Measurements from ENCODE around the gene TENM4. TPM values are rescaled to one million over a fixed set of nuclear protein-coding genes. Genes with fewer than 3 reads are reported as not detected.

Gene TENM4
- polyA plus RNA-seq, 3 donors from 2014 or later: not detected

GRCh38 chr11:79264284-79264683 lies 176.5 kb downstream of the TENM4 start:
- no peak overlapping the region for H3K27ac Mint-ChIP-seq
- H3K9me3 Mint-ChIP-seq: peaks cover 0 to 6% (median 2%) of the 10 kb centered on the region in 6 donors
- H3K27me3 Mint-ChIP-seq (ENCODE audit: low read depth in 3 of 3): no peaks in the 10 kb centered on the region
- DNase-seq: no peak
- H3K36me3 Mint-ChIP-seq: no peaks in the 10 kb centered on the region
- no peak overlapping the region for H3K4me3 Mint-ChIP-seq
- H3K4me1 Mint-ChIP-seq: no peaks in the 10 kb centered on the region

- Mint-ChIP-seq H3K36me3 (no peaks in the 10 kb centered on the region), H3K9me3 (peaks cover 0 to 6% (median 3%) of the 10 kb centered on the region in 6 donors), H3K4me1 (no peaks in the 10 kb centered on the region), H3K27me3 (ENCODE audit: low read depth in 3 of 3) (no peaks in the 10 kb centered on the region), H3K4me3 (no peak overlapping the region), H3K27ac (no peak overlapping the region)
- no peak for DNase-seq
Measured at GRCh38 chr11:79263001-79263400, 177.8 kb downstream of the TENM4 start.

- Mint-ChIP-seq H3K9me3 (peaks cover 0 to 6% (median 4%) of the 10 kb centered on the region in 6 donors), H3K4me3 (no peak overlapping the region), H3K27ac (no peak overlapping the region), H3K4me1 (no peaks in the 10 kb centered on the region), H3K27me3 (ENCODE audit: low read depth in 3 of 3) (no peaks in the 10 kb centered on the region), H3K36me3 (no peaks in the 10 kb centered on the region)
- DNase-seq: no peak
Measured at GRCh38 chr11:79262221-79262620, 178.6 kb downstream of the TENM4 start.

DNA sequence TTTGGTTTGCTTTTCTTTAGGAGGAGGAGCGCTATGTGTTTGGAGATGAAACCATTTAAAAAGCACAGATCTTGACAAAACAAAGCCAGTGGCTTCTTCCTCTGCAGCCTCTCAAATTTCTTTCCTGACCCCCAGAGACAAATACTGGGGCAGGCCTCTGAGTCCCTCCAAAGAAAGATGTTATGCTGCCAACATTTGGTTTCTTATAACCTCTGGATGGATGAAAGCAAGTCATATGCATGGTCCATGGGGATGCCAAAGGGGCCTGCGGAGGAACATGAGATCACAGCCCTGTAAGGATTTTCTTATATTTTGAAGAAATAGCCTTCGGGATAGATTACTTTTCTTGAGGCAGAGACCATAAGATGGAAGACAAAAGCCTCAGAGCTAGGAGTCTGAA lies 179.1 kb downstream of the TENM4 start:
- DNase-seq: no peak
- no peaks in the 10 kb centered on the region for H3K36me3 Mint-ChIP-seq
- H3K4me1 Mint-ChIP-seq: no peaks in the 10 kb centered on the region
- H3K27ac Mint-ChIP-seq: no peak overlapping the region
- no peaks in the 10 kb centered on the region for H3K27me3 Mint-ChIP-seq (ENCODE audit: low read depth in 3 of 3)
- H3K9me3 Mint-ChIP-seq: peaks cover 0 to 6% (median 4%) of the 10 kb centered on the region in 6 donors
- H3K4me3 Mint-ChIP-seq: no peak overlapping the region

DNA sequence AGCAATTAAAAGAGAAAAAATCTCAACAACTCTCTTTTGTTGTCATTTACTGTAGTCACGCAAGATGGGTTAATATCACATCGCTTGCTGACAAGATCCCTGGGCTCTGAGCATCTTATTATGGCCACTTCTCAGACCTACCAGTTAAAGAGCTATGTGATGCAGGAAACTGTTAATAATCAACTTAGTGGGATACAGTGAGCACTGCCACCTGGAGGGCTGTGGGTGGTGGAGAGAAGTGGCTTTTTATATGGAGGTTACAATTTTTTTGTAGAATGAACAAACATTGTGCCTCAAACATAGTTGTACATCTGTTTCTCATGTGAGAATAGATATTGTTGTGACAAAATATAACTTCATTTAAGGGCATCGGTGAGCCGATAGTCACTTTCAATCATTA lies 181.0 kb downstream of the TENM4 start:
- Mint-ChIP-seq H3K4me3 (no peak overlapping the region), H3K9me3 (peaks cover 0 to 7% (median 4%) of the 10 kb centered on the region in 6 donors), H3K27me3 (ENCODE audit: low read depth in 3 of 3) (no peaks in the 10 kb centered on the region), H3K27ac (no peak overlapping the region), H3K4me1 (no peaks in the 10 kb centered on the region), H3K36me3 (no peaks in the 10 kb centered on the region)
- no peak for DNase-seq

DNA sequence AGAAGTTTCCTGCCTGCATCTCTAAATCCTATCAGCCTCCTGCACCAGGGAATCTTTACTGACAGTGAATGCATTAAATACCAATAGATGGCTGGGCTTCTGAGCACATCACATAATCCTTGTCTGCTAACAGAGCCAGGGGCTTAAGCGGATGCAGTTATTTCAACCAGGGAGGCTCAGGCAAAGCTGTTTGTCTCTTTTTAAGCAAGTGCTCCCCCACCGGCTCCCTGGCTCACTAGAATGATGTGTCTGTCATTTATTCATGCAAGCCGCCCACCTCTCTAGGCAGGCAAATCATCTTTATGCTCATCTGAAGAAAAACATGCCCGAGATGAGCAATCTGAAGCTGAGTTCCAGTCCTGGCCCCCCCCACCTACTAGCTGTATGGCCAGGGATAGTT lies 182.3 kb downstream of the TENM4 start:
- no peak for DNase-seq
- Mint-ChIP-seq H3K9me3 (peaks cover 0 to 12% (median 4%) of the 10 kb centered on the region in 6 donors), H3K36me3 (no peaks in the 10 kb centered on the region), H3K4me3 (no peak overlapping the region), H3K4me1 (no peaks in the 10 kb centered on the region), H3K27ac (no peak overlapping the region), H3K27me3 (ENCODE audit: low read depth in 3 of 3) (no peaks in the 10 kb centered on the region)

- Mint-ChIP-seq H3K27me3 (ENCODE audit: low read depth in 3 of 3) (peaks cover 0 to 1% (median 0%) of the 10 kb centered on the region in 3 donors), H3K9me3 (peaks cover 0 to 11% (median 5%) of the 10 kb centered on the region in 6 donors), H3K4me1 (no peaks in the 10 kb centered on the region), H3K4me3 (no peak overlapping the region), H3K27ac (no peak overlapping the region), H3K36me3 (no peaks in the 10 kb centered on the region)
- DNase-seq: no peak
Measured at GRCh38 chr11:79255965-79256364, 184.9 kb downstream of the TENM4 start.

GRCh38 chr11:79253280-79253679 lies 187.6 kb downstream of the TENM4 start:
- no peaks in the 10 kb centered on the region for H3K36me3 Mint-ChIP-seq
- H3K27ac Mint-ChIP-seq: no peak overlapping the region
- H3K9me3 Mint-ChIP-seq: peaks cover 0 to 8% (median 1%) of the 10 kb centered on the region in 6 donors
- no peak for DNase-seq
- no peak overlapping the region for H3K4me3 Mint-ChIP-seq
- no peaks in the 10 kb centered on the region for H3K4me1 Mint-ChIP-seq
- peaks cover 0 to 1% (median 0%) of the 10 kb centered on the region in 3 donors for H3K27me3 Mint-ChIP-seq (ENCODE audit: low read depth in 3 of 3)

- H3K9me3 Mint-ChIP-seq: peaks cover 0 to 7% (median under 1%) of the 10 kb centered on the region in 6 donors
- no peaks in the 10 kb centered on the region for H3K36me3 Mint-ChIP-seq
- no peak for DNase-seq
- H3K27me3 Mint-ChIP-seq (ENCODE audit: low read depth in 3 of 3): peaks cover 0 to 1% (median 0%) of the 10 kb centered on the region in 3 donors
- H3K27ac Mint-ChIP-seq: no peak overlapping the region
- H3K4me3 Mint-ChIP-seq: no peak overlapping the region
- H3K4me1 Mint-ChIP-seq: no peaks in the 10 kb centered on the region
Measured at GRCh38 chr11:79249295-79249993, 191.4 kb downstream of the TENM4 start.

GRCh38 chr11:79244798-79245197 lies 196.0 kb downstream of the TENM4 start:
- no peaks in the 10 kb centered on the region for H3K4me1 Mint-ChIP-seq

DNA sequence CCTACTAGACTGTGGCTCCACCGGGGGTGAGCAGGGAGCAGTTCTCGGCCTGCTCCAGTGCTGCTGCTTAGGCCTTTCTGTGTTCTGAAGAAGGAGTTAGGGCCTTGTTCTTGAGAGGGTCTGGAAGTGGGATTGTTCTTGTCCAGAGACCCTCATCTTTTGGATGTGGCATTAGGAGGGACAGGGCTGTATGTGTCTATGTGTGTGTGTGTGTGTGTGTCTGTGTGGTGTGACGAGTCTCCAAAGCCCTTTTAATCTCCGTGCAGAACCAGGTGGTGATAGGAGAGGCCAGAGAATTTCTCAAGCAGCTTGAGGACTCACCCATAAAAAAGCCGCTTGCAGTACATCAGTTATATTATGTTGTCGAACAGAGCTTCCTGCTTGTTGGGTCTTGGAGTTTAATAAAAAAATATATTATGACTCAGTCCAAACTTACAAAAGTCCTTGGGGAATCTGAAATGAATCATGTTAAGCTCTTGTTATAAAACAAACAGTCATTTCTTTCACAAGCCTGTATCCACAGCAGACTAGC lies 196.5 kb downstream of the TENM4 start:
- H3K9me3 Mint-ChIP-seq: peaks cover 0 to 5% (median 3%) of the 10 kb centered on the region in 6 donors
- no peak overlapping the region for H3K27ac Mint-ChIP-seq
- no peaks in the 10 kb centered on the region for H3K36me3 Mint-ChIP-seq
- no peak for DNase-seq
- H3K4me3 Mint-ChIP-seq: no peak overlapping the region
- no peaks in the 10 kb centered on the region for H3K4me1 Mint-ChIP-seq
- peaks cover 0 to 3% (median 0%) of the 10 kb centered on the region in 3 donors for H3K27me3 Mint-ChIP-seq (ENCODE audit: low read depth in 3 of 3)

More at GRCh38 chr11:79244798-79245197, 196.0 kb downstream of the TENM4 start:
- Mint-ChIP-seq H3K36me3 (no peaks in the 10 kb centered on the region), H3K27ac (no peak overlapping the region), H3K4me3 (no peak overlapping the region), H3K27me3 (ENCODE audit: low read depth in 3 of 3) (peaks cover 0 to 3% (median 0%) of the 10 kb centered on the region in 3 donors), H3K9me3 (peaks cover 0 to 5% (median 3%) of the 10 kb centered on the region in 6 donors)
- DNase-seq: no peak

GRCh38 chr11:79243422-79244210 lies 197.2 kb downstream of the TENM4 start:
- Mint-ChIP-seq H3K36me3 (no peaks in the 10 kb centered on the region), H3K4me3 (no peak overlapping the region), H3K9me3 (peaks cover 0 to 5% (median 3%) of the 10 kb centered on the region in 6 donors), H3K27me3 (ENCODE audit: low read depth in 3 of 3) (peaks cover 0 to 3% (median 0%) of the 10 kb centered on the region in 3 donors), H3K4me1 (no peaks in the 10 kb centered on the region), H3K27ac (no peak overlapping the region)
- DNase-seq: no peak

GRCh38 chr11:79242616-79243015 lies 198.2 kb downstream of the TENM4 start:
- Mint-ChIP-seq H3K27ac (no peak overlapping the region), H3K4me1 (no peaks in the 10 kb centered on the region), H3K27me3 (ENCODE audit: low read depth in 3 of 3) (peaks cover 0 to 3% (median 0%) of the 10 kb centered on the region in 3 donors), H3K4me3 (no peak overlapping the region), H3K36me3 (no peaks in the 10 kb centered on the region), H3K9me3 (peaks cover 0 to 5% (median 3%) of the 10 kb centered on the region in 6 donors)
- no peak for DNase-seq

GRCh38 chr11:79241852-79242241 lies 199.0 kb downstream of the TENM4 start:
- no peak overlapping the region for H3K27ac Mint-ChIP-seq
- H3K9me3 Mint-ChIP-seq: peaks cover 0 to 5% (median 3%) of the 10 kb centered on the region in 6 donors
- no peaks in the 10 kb centered on the region for H3K36me3 Mint-ChIP-seq
- H3K27me3 Mint-ChIP-seq (ENCODE audit: low read depth in 3 of 3): peaks cover 0 to 3% (median 0%) of the 10 kb centered on the region in 3 donors
- H3K4me1 Mint-ChIP-seq: no peaks in the 10 kb centered on the region
- H3K4me3 Mint-ChIP-seq: no peak overlapping the region
- no peak for DNase-seq

Measured in immature natural killer cell (primary cell).